ENCODE results near the gene CCDC102A. TPM values are rescaled to one million over a fixed set of nuclear protein-coding genes. Genes with fewer than 3 reads are reported as not detected.
A peak's percentile ranks its signal among the peaks of the same experiment; 100 is the strongest.
"Not testable (repeated sequence)": the region's sequence is repeated elsewhere in the genome, so short reads cannot be mapped to it uniquely, and the experiment has no call there.

Gene CCDC102A
- total and polyA plus RNA-seq, 2 donors = 6.8 to 8.7 TPM

GRCh38 chr16:57502048-57502775 lies 34.2 kb downstream of the CCDC102A start:
- DNase-seq (ENCODE audit: low read depth in 6 of 9, low spot score in 9 of 9) = no peak
- H3K4me3 ChIP-seq (ENCODE audit: low read length in 2 of 2) = no peak overlapping the region
- no peaks in the 10 kb centered on the region for H3K9me3 ChIP-seq (ENCODE audit: control insufficient read depth in 2 of 2, insufficient read depth in 1 of 2, low read length in 1 of 2)
- 97% methylated on average over 12 of the region's 12 CpGs for WGBS
- no peaks in the 10 kb centered on the region for H3K36me3 ChIP-seq (ENCODE audit: control insufficient read depth in 2 of 2, insufficient read depth in 2 of 2, low read length in 1 of 2)
- H3K4me1 ChIP-seq (ENCODE audit: control insufficient read depth in 2 of 2, insufficient read depth in 2 of 2, low read length in 2 of 2) = peaks cover 0 to 15% of the 10 kb centered on the region in 2 donors
- H3K27me3 ChIP-seq (ENCODE audit: control insufficient read depth in 2 of 2, insufficient read depth in 1 of 2, low read length in 1 of 2) = no peaks in the 10 kb centered on the region
- H3K27ac ChIP-seq (ENCODE audit: low read depth in 1 of 2, low read length in 1 of 2) = no peak overlapping the region

- Histone ChIP-seq H3K36me3 (ENCODE audit: control insufficient read depth in 2 of 2, insufficient read depth in 2 of 2, low read length in 1 of 2) (no peaks in the 10 kb centered on the region), H3K27me3 (ENCODE audit: control insufficient read depth in 2 of 2, insufficient read depth in 1 of 2, low read length in 1 of 2) (no peaks in the 10 kb centered on the region), H3K4me1 (ENCODE audit: control insufficient read depth in 2 of 2, insufficient read depth in 2 of 2, low read length in 2 of 2) (peaks cover 0 to 15% of the 10 kb centered on the region in 2 donors), H3K27ac (ENCODE audit: low read depth in 1 of 2, low read length in 1 of 2) (no peak overlapping the region), H3K4me3 (ENCODE audit: low read length in 2 of 2) (no peak overlapping the region), H3K9me3 (ENCODE audit: control insufficient read depth in 2 of 2, insufficient read depth in 1 of 2, low read length in 1 of 2) (no peaks in the 10 kb centered on the region)
- 84% methylated on average over 7 of the region's 7 CpGs for WGBS
- DNase-seq (ENCODE audit: low read depth in 6 of 9, low spot score in 9 of 9) = no peak
Measured at GRCh38 chr16:57501492-57501891, 34.9 kb downstream of the CCDC102A start.

GRCh38 chr16:57500578-57501111 lies 35.7 kb downstream of the CCDC102A start:
- Histone ChIP-seq H3K27me3 (ENCODE audit: control insufficient read depth in 2 of 2, insufficient read depth in 1 of 2, low read length in 1 of 2) (no peaks in the 10 kb centered on the region), H3K9me3 (ENCODE audit: control insufficient read depth in 2 of 2, insufficient read depth in 1 of 2, low read length in 1 of 2) (no peaks in the 10 kb centered on the region), H3K4me1 (ENCODE audit: control insufficient read depth in 2 of 2, insufficient read depth in 2 of 2, low read length in 2 of 2) (peaks cover 0 to 15% of the 10 kb centered on the region in 2 donors), H3K27ac (ENCODE audit: low read depth in 1 of 2, low read length in 1 of 2) (no peak overlapping the region), H3K36me3 (ENCODE audit: control insufficient read depth in 2 of 2, insufficient read depth in 2 of 2, low read length in 1 of 2) (no peaks in the 10 kb centered on the region), H3K4me3 (ENCODE audit: low read length in 2 of 2) (no peak overlapping the region)
- DNase-seq (ENCODE audit: low read depth in 6 of 9, low spot score in 9 of 9) = peak in 1 of 9 donors; percentile 54
- 57% methylated on average over 9 of the region's 9 CpGs for WGBS

GRCh38 chr16:57499941-57500340 lies 36.4 kb downstream of the CCDC102A start:
- not testable (repeated sequence) for H3K27me3 ChIP-seq (ENCODE audit: control insufficient read depth in 2 of 2, insufficient read depth in 1 of 2, low read length in 1 of 2); H3K27ac ChIP-seq (ENCODE audit: low read depth in 1 of 2, low read length in 1 of 2); H3K9me3 ChIP-seq (ENCODE audit: control insufficient read depth in 2 of 2, insufficient read depth in 1 of 2, low read length in 1 of 2); H3K4me3 ChIP-seq (ENCODE audit: low read length in 2 of 2); DNase-seq (ENCODE audit: low read depth in 6 of 9, low spot score in 9 of 9); H3K36me3 ChIP-seq (ENCODE audit: control insufficient read depth in 2 of 2, insufficient read depth in 2 of 2, low read length in 1 of 2)
- H3K4me1 ChIP-seq (ENCODE audit: control insufficient read depth in 2 of 2, insufficient read depth in 2 of 2, low read length in 2 of 2) = peaks cover 0 to 15% of the 10 kb centered on the region in 2 donors
- WGBS = 98% methylated on average over 11 of the region's 11 CpGs

GRCh38 chr16:57498031-57498430 lies 38.3 kb downstream of the CCDC102A start:
- 98% methylated on average over 4 of the region's 4 CpGs for WGBS
- Histone ChIP-seq H3K4me1 (ENCODE audit: control insufficient read depth in 2 of 2, insufficient read depth in 2 of 2, low read length in 2 of 2) (peaks cover 0 to 15% of the 10 kb centered on the region in 2 donors), H3K36me3 (ENCODE audit: control insufficient read depth in 2 of 2, insufficient read depth in 2 of 2, low read length in 1 of 2) (no peaks in the 10 kb centered on the region), H3K4me3 (ENCODE audit: low read length in 2 of 2) (no peak overlapping the region), H3K27ac (ENCODE audit: low read depth in 1 of 2, low read length in 1 of 2) (no peak overlapping the region), H3K27me3 (ENCODE audit: control insufficient read depth in 2 of 2, insufficient read depth in 1 of 2, low read length in 1 of 2) (no peaks in the 10 kb centered on the region), H3K9me3 (ENCODE audit: control insufficient read depth in 2 of 2, insufficient read depth in 1 of 2, low read length in 1 of 2) (no peaks in the 10 kb centered on the region)
- DNase-seq (ENCODE audit: low read depth in 6 of 9, low spot score in 9 of 9) = no peak

- Histone ChIP-seq H3K9me3 (ENCODE audit: control insufficient read depth in 2 of 2, insufficient read depth in 1 of 2, low read length in 1 of 2) (no peaks in the 10 kb centered on the region), H3K36me3 (ENCODE audit: control insufficient read depth in 2 of 2, insufficient read depth in 2 of 2, low read length in 1 of 2) (no peaks in the 10 kb centered on the region), H3K27me3 (ENCODE audit: control insufficient read depth in 2 of 2, insufficient read depth in 1 of 2, low read length in 1 of 2) (no peaks in the 10 kb centered on the region), H3K4me1 (ENCODE audit: control insufficient read depth in 2 of 2, insufficient read depth in 2 of 2, low read length in 2 of 2) (peaks cover 0 to 15% of the 10 kb centered on the region in 2 donors), H3K4me3 (ENCODE audit: low read length in 2 of 2) (no peak overlapping the region), H3K27ac (ENCODE audit: low read depth in 1 of 2, low read length in 1 of 2) (no peak overlapping the region)
- WGBS = 91% methylated on average over 13 of the region's 13 CpGs
- no peak for DNase-seq (ENCODE audit: low read depth in 6 of 9, low spot score in 9 of 9)
Measured at GRCh38 chr16:57497121-57497520, 39.2 kb downstream of the CCDC102A start.

GRCh38 chr16:57493767-57494166 lies 42.6 kb downstream of the CCDC102A start:
- H3K27ac ChIP-seq (ENCODE audit: low read depth in 1 of 2, low read length in 1 of 2) = no peak overlapping the region
- H3K4me3 ChIP-seq (ENCODE audit: low read length in 2 of 2) = no peak overlapping the region
- no peak for DNase-seq (ENCODE audit: low read depth in 6 of 9, low spot score in 9 of 9)
- no peaks in the 10 kb centered on the region for H3K27me3 ChIP-seq (ENCODE audit: control insufficient read depth in 2 of 2, insufficient read depth in 1 of 2, low read length in 1 of 2)
- H3K4me1 ChIP-seq (ENCODE audit: control insufficient read depth in 2 of 2, insufficient read depth in 2 of 2, low read length in 2 of 2) = no peaks in the 10 kb centered on the region
- no peaks in the 10 kb centered on the region for H3K9me3 ChIP-seq (ENCODE audit: control insufficient read depth in 2 of 2, insufficient read depth in 1 of 2, low read length in 1 of 2)
- WGBS = 97% methylated on average over 4 of the region's 4 CpGs
- H3K36me3 ChIP-seq (ENCODE audit: control insufficient read depth in 2 of 2, insufficient read depth in 2 of 2, low read length in 1 of 2) = no peaks in the 10 kb centered on the region

- H3K27me3 ChIP-seq (ENCODE audit: control insufficient read depth in 2 of 2, insufficient read depth in 1 of 2, low read length in 1 of 2) = peaks cover 0 to 12% of the 10 kb centered on the region in 2 donors
- H3K27ac ChIP-seq (ENCODE audit: low read depth in 1 of 2, low read length in 1 of 2) = no peak overlapping the region
- H3K4me3 ChIP-seq (ENCODE audit: low read length in 2 of 2) = no peak overlapping the region
- DNase-seq (ENCODE audit: low read depth in 6 of 9, low spot score in 9 of 9) = no peak
- WGBS = 98% methylated on average over 5 of the region's 5 CpGs
- H3K9me3 ChIP-seq (ENCODE audit: control insufficient read depth in 2 of 2, insufficient read depth in 1 of 2, low read length in 1 of 2) = no peaks in the 10 kb centered on the region
- H3K36me3 ChIP-seq (ENCODE audit: control insufficient read depth in 2 of 2, insufficient read depth in 2 of 2, low read length in 1 of 2) = no peaks in the 10 kb centered on the region
- peaks cover 7 to 17% of the 10 kb centered on the region in 2 donors for H3K4me1 ChIP-seq (ENCODE audit: control insufficient read depth in 2 of 2, insufficient read depth in 2 of 2, low read length in 2 of 2)
Measured at GRCh38 chr16:57489229-57489628, 47.1 kb downstream of the CCDC102A start.

- DNase-seq (ENCODE audit: low read depth in 6 of 9, low spot score in 9 of 9) = no peak
- Histone ChIP-seq H3K27ac (ENCODE audit: low read depth in 1 of 2, low read length in 1 of 2) (no peak overlapping the region), H3K36me3 (ENCODE audit: control insufficient read depth in 2 of 2, insufficient read depth in 2 of 2, low read length in 1 of 2) (no peaks in the 10 kb centered on the region), H3K9me3 (ENCODE audit: control insufficient read depth in 2 of 2, insufficient read depth in 1 of 2, low read length in 1 of 2) (no peaks in the 10 kb centered on the region), H3K4me3 (ENCODE audit: low read length in 2 of 2) (peak overlapping the region in 1 of 2 donors; percentile 59), H3K4me1 (ENCODE audit: control insufficient read depth in 2 of 2, insufficient read depth in 2 of 2, low read length in 2 of 2) (peaks cover 7 to 17% of the 10 kb centered on the region in 2 donors), H3K27me3 (ENCODE audit: control insufficient read depth in 2 of 2, insufficient read depth in 1 of 2, low read length in 1 of 2) (peaks cover 0 to 12% of the 10 kb centered on the region in 2 donors)
- 97% methylated on average over 8 of the region's 8 CpGs for WGBS
Measured at GRCh38 chr16:57486858-57487834, 49.2 kb downstream of the CCDC102A start.

All from thymus (tissue), 11 donors.